ENCODE measurements around the gene IL11.

The IL11 gene

DNA sequence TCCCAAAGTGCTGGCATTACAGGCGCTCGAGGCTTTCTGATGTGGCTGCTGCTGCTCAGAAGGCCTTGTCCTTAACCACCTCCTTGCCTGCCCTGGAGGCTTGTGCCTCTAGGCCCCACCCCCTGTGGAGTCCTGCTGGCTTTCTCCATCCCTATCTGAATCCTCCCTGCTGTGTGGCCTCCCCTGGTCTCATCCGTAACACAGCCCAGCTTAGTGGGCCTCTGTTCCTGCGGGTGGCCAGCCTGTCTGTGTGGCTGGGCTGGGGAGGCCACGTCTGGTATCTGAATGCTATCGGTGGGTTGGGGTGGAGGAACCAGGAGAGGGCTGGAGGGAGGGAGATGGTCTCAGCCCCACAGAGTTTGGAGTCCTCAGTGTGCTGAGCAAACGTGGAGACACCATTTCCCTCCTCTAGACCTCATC is 20.2 kb upstream of the IL11 start:
- TF ChIP-seq, protein P1, sequence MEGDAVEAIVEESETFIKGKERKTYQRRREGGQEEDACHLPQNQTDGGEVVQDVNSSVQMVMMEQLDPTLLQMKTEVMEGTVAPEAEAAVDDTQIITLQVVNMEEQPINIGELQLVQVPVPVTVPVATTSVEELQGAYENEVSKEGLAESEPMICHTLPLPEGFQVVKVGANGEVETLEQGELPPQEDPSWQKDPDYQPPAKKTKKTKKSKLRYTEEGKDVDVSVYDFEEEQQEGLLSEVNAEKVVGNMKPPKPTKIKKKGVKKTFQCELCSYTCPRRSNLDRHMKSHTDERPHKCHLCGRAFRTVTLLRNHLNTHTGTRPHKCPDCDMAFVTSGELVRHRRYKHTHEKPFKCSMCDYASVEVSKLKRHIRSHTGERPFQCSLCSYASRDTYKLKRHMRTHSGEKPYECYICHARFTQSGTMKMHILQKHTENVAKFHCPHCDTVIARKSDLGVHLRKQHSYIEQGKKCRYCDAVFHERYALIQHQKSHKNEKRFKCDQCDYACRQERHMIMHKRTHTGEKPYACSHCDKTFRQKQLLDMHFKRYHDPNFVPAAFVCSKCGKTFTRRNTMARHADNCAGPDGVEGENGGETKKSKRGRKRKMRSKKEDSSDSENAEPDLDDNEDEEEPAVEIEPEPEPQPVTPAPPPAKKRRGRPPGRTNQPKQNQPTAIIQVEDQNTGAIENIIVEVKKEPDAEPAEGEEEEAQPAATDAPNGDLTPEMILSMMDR (conservative IDR thresholded peaks at IDR 0.05; ENCODE audit: low read depth): no peak
- CTCF ChIA-PET: no interaction called here
- POLR2A ChIA-PET (ENCODE audit: low non-redundant PET): interaction anchor here (0.5 kb wide), 1 partner anchor 179 kb away, joined by 3 read pairs; no protein-coding TSS in a partner anchor
- peak overlapping the region; percentile 98 for H3K27ac ChIP-seq
- no peak for DNase-seq (ENCODE audit: low spot score)

DNA sequence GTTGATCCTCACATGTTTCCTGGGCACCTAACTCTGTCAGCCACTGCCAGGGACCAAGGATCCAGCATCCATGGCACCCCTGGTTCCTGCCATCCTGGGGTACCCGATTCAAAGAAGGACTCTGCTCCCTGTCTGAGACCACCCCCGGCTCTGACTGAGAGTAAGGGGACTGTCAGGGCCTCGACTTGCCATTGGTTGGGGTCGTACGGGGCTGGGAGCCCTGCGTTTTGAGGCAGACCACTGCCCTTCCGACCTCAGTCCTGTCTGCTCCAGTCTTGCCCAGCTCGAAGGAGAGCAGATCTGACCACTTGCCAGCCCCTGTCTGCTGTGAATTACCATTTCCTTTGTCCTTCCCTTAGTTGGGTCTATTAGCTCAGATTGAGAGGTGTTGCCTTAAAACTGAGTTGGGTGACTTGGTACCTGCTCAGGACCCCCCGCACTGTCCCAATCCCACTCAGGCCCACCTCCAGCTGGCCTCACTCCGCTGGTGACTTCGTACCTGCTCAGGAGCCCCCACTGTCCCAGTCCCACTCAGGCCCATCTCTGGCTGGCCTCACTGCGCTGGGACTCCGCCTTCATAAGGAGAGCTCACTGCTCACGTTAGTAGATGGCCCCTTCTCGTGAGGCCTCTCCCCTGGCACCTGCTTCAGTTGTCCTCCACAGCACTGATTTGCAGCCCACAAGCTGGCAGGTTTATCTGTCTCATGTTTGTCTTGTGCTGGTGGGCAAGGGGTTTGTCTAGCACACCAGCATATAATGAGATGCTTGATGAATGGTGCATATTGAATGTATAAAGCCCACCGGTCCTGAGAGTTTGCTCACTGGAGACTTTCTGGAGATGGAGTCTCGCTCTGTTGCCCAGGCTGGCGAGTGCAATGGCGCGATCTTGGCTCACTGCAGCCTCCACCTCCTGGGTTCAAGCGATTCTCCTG is 19.4 kb upstream of the IL11 start:
- CTCF ChIA-PET: no interaction called here
- TF ChIP-seq, protein P1 (conservative IDR thresholded peaks at IDR 0.05; ENCODE audit: low read depth): no peak
- no peak for DNase-seq (ENCODE audit: low spot score)
- POLR2A ChIA-PET (ENCODE audit: low non-redundant PET): no interaction called here
- H3K27ac ChIP-seq: peak overlapping the region; percentile 98

DNA sequence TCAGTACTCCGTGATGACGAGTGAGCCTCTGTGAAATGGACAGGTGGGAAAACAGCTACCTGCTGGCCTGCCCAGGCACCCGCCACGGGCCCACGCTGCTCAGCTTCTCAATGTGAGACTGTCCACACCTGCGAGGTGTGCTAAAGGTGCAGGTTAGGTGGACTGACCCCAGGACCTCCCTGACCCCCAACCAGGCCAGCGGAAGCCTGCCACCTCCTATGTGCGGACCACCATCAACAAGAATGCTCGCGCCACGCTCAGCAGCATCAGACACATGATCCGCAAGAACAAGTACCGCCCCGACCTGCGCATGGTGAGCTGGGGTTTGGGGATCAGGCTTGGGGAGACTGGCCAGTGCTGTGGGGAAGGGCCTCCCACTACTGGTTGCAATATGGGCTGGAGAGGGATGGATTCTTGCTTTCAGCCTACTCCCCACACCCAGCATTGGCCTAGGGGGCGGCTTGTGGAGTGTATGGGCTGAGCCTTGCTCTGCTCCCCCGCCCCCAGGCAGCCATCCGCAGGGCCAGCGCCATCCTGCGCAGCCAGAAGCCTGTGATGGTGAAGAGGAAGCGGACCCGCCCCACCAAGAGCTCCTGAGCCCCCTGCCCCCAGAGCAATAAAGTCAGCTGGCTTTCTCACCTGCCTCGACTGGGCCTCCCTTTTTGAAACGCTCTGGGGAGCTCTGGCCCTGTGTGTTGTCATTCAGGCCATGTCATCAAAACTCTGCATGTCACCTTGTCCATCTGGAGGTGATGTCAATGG is 17.7 kb upstream of the IL11 start:
- H3K27ac ChIP-seq: peak overlapping the region; percentile 98
- TF ChIP-seq, protein P1 (conservative IDR thresholded peaks at IDR 0.05; ENCODE audit: low read depth): no peak
- CTCF ChIA-PET: interaction anchor here (0.6 to 1.2 kb wide), 2 partner anchors 94 to 116 kb away, joined by 3 to 5 read pairs; no protein-coding TSS in a partner anchor
- POLR2A ChIA-PET (ENCODE audit: low non-redundant PET): interaction anchor here (0.8 to 2.1 kb wide), 3 partner anchors 19 to 91 kb away, joined by 3 to 6 read pairs (median 3); partner anchors contain the start of gene UBE2S
- DNase-seq (ENCODE audit: low spot score): no peak

DNA sequence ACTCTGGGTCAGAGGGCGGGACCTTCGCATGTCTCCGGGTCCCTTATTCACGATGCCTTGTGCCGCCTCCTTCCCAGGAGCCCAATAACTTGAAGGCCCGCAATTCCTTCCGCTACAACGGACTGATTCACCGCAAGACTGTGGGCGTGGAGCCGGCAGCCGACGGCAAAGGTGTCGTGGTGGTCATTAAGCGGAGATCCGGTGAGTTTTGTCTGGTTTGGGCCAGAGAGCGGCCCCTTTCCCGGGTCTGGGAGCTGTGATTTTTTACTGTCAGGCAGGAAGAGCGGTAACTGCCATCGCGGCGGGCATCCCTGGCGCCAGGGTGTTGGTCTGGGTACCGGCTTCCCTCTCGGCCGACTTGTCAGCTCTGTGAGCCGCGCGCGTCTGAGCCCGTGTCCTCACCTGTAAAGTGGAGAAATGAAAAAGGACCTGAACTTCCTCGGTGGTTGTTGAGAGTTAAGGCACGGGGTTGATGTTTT is 16.3 kb upstream of the IL11 start:
- TF ChIP-seq, protein P1 (conservative IDR thresholded peaks at IDR 0.05; ENCODE audit: low read depth): no peak
- ChIA-PET POLR2A (ENCODE audit: low non-redundant PET) (interaction anchor here (1.2 kb wide), 1 partner anchor 14 kb away, joined by 3 read pairs; no protein-coding TSS in a partner anchor), CTCF (interaction anchor here (0.6 to 0.8 kb wide), 2 partner anchors 39 to 94 kb away, joined by 3 to 4 read pairs; no protein-coding TSS in a partner anchor)
- peak overlapping the region; percentile 98 for H3K27ac ChIP-seq
- DNase-seq (ENCODE audit: low spot score): no peak

DNA sequence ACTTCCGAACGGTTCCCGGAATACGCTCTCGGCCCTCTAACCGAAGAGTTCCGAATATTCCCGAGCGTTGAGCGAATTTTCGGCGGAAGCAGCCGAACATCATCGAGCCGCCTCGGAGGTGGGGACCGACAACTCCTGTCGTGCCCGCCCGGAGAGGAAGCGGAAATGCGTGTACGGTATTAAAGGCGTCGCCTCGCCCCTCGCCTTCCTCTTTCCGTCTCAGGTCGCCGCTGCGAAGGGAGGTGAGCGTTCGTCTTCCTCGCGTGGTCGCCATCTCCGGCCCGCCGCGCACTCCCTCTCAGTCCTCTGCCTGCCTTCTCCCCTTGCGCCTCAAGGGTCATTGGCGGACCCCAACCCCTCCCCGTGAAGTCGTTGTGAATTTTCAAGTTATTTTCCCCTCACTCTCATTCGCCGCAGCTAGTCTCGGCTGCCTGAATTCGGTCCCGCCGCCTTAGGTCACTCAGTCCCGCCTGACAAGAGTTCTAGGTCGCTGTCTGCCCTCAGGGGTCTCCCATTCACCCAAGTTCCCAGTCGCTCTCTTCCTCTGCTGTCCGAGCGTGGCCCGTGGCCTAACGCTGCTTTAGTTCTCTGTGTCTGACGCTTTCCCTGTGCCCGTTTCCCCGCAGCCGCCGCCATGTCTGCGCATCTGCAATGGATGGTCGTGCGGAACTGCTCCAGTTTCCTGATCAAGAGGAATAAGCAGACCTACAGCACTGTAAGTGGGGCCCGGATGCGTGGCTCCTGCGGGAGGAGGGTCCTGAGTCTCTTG is 15.6 kb upstream of the IL11 start, which contains the start of gene RPL28:
RPL28 (plus strand) TSS at position 209 of the 769 bp plus-strand sequence; CDS start at position 635, 426 bp downstream.
- DNase-seq (ENCODE audit: low spot score): peak; percentile 91
- H3K27ac ChIP-seq: peak within 1 kb of the TSS; percentile 98
- TF ChIP-seq, protein P1 (conservative IDR thresholded peaks at IDR 0.05; ENCODE audit: low read depth): no peak
- POLR2A ChIA-PET (ENCODE audit: low non-redundant PET): interaction anchor here (1.2 kb wide), 1 partner anchor 13 kb away, joined by 3 read pairs; no protein-coding TSS in a partner anchor
- CTCF ChIA-PET: no interaction called here
